Activated B cell treated with CpG ODN at 0.5 μM for 24 hours (primary cell): ENCODE data around the gene WWP2. TPM values are rescaled to one million over a fixed set of nuclear protein-coding genes. Genes with fewer than 3 reads are reported as not detected.

ENCODE experiments used
- ATAC-seq: fragments of 200-7000 bp; cut with Tn5 transposase; one replicate; pipeline ENCODE4 v1.10.0; 2021; ENCODE audit warnings: low read depth, mild to moderate bottlenecking, moderate library complexity
- CTCF ChIA-PET: fragments of 350-600 bp; sonication (Branson Sonifier 250); formaldehyde crosslinking; loops from one replicate; lab custom pipeline; 2021; ENCODE audit warnings: antibody characterized with exemption; lab: Charles Lee
- POLR2A ChIA-PET: fragments of 350-600 bp; sonication (Branson Sonifier 250); formaldehyde crosslinking; loops from one replicate; lab custom pipeline; 2021; ENCODE audit warnings: antibody characterized with exemption; lab: Charles Lee
- DNase-seq: peaks from one replicate; pipeline ENCODE4 v3.0.0; 2022
- H3K27ac Mint-ChIP-seq: one replicate; pipeline ENCODE4 v1.8.0; 2020; ENCODE audit warnings: mixed read lengths
- H3K27me3 Mint-ChIP-seq: one replicate; pipeline ENCODE4 v1.8.0; 2021; ENCODE audit warnings: mixed read lengths
- H3K36me3 Mint-ChIP-seq: one replicate; pipeline ENCODE4 v1.8.0; 2021; ENCODE audit warnings: low read depth, mixed read lengths
- H3K4me1 Mint-ChIP-seq: one replicate; pipeline ENCODE4 v1.8.0; 2021; ENCODE audit warnings: mixed read lengths
- H3K4me3 Mint-ChIP-seq: one replicate; pipeline ENCODE4 v1.8.0; 2020; ENCODE audit warnings: mild to moderate bottlenecking, mixed read lengths
- H3K9me3 Mint-ChIP-seq: one replicate; pipeline ENCODE4 v1.8.0; 2020; ENCODE audit warnings: mixed read lengths
- CTCF ChIP-seq: fragments of 200-600 bp; IDR thresholded peaks from one replicate; pipeline ENCODE4 v1.8.0; 2022; ENCODE audit warnings: antibody characterized with exemption, mild to moderate bottlenecking
- intact Hi-C: fragments of 100-400 bp; cut with micrococcal nuclease; formaldehyde crosslinking; loops from one replicate; pipeline ENCODE4 v1.15.1; 2024
- total RNA-seq: library from RNA; stranded (reverse); gene quantifications from 2 replicates; pipeline ENCODE4 v1.2.3, GENCODE V29; 2022

The WWP2 gene
- total RNA-seq, 1 donor from 2014 or later: 80.8 TPM

- ATAC-seq (no peak), DNase-seq (no peak)
- no peaks in the 10 kb centered on the region for H3K9me3 Mint-ChIP-seq
- ChIA-PET POLR2A (interaction anchor here (1.7 to 3.5 kb wide), 3 partner anchors 9 to 37 kb away, joined by 8 to 25 read pairs (median 15); partner anchors contain the start of genes NOB1 and NQO1), CTCF (interaction anchor here (1.1 kb wide), 1 partner anchor 9 kb away, joined by 3 read pairs; the partner anchor contains the start of gene NOB1)
- H3K27me3 Mint-ChIP-seq: no peaks in the 10 kb centered on the region
- intact Hi-C loops: loop anchor here (5.0 to 10.0 kb wide), 2 partner anchors 196 to 629 kb away; partner anchors contain the start of genes CHTF8, NFAT5 and UTP4
- peaks cover 12% of the 10 kb centered on the region for H3K36me3 Mint-ChIP-seq
- H3K4me1 Mint-ChIP-seq: peaks cover 44% of the 10 kb centered on the region
- peak overlapping the region; percentile 96 for H3K27ac Mint-ChIP-seq
- no peak for TF ChIP-seq CTCF
- peak overlapping the region; percentile 90 for H3K4me3 Mint-ChIP-seq
Measured at GRCh38 chr16:69763599-69763942, 1.4 kb downstream of the WWP2 start.

GRCh38 chr16:69767459-69768229 lies 5.5 kb downstream of the WWP2 start:
- no peak for ATAC-seq

DNA sequence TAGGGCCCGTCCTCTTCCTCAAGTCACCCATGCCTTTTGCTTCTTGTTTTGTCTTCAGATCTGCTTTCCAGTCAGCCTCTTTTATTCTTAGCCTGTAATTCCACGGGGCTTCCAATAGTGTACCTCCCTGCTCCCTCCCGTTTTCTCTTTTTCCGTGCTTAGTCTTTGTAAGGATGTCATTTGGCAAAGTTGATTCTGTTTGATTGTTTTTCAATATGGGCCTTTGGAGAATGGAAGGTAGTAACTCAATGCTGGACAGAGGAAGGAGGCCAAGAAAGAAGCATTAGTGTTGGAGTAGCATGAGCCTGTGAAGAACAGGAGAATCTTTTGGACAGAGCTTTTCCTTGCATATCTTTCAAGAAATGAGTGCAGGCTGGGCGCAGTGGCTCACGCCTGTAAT lies 6.5 kb downstream of the WWP2 start:
- POLR2A ChIA-PET: no interaction called here
- H3K27me3 Mint-ChIP-seq: no peaks in the 10 kb centered on the region

More at GRCh38 chr16:69767459-69768229, 5.5 kb downstream of the WWP2 start:
- no peaks in the 10 kb centered on the region for H3K27me3 Mint-ChIP-seq
- H3K27ac Mint-ChIP-seq: no peak overlapping the region
- H3K4me3 Mint-ChIP-seq: no peak overlapping the region
- DNase-seq: no peak
- H3K9me3 Mint-ChIP-seq: no peaks in the 10 kb centered on the region
- POLR2A ChIA-PET: no interaction called here
- H3K4me1 Mint-ChIP-seq: peaks cover 67% of the 10 kb centered on the region
- TF ChIP-seq CTCF: no peak
- peaks cover 11% of the 10 kb centered on the region for H3K36me3 Mint-ChIP-seq
- intact Hi-C loops: loop anchor here (10.0 kb wide), 1 partner anchor 633 kb away; the partner anchor contains the start of genes CHTF8 and UTP4
- CTCF ChIA-PET: no interaction called here

DNA sequence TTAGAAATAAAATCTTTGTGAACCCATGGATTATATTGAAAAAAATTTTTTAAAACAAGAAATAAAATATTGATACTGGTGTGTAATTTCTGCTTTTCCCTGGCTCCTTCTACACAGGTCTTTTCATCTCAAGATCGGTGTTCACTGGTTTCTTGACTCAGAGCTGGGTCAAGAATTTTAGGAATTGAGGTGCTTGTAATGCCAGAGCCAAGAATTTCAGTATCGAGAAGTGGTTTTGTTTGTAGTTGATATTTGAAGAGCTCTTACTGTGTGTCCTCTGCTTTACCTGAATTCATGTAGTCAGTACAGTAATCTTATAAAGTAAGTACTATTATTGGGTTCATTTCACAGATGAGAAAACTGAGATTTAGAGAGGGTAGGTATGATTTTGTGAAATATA lies 7.3 kb downstream of the WWP2 start:
- Mint-ChIP-seq H3K4me3 (no peak overlapping the region), H3K27me3 (no peaks in the 10 kb centered on the region), H3K27ac (no peak overlapping the region), H3K9me3 (no peaks in the 10 kb centered on the region), H3K36me3 (peaks cover 9% of the 10 kb centered on the region), H3K4me1 (peaks cover 71% of the 10 kb centered on the region)
- no peak for DNase-seq
- intact Hi-C loops: loop anchor here (10.0 kb wide), 1 partner anchor 635 kb away; the partner anchor contains the start of genes CHTF8 and UTP4
- CTCF ChIA-PET: interaction anchor here (3.0 kb wide), 1 partner anchor 15 kb away, joined by 9 read pairs; the partner anchor contains the start of gene NOB1
- no peak for ATAC-seq
- POLR2A ChIA-PET: interaction anchor here (0.6 to 4.0 kb wide), 3 partner anchors 15 to 414 kb away, joined by 3 to 23 read pairs (median 6); partner anchors contain the start of gene NOB1
- no peak for TF ChIP-seq CTCF

More for the DNA sequence above, 6.5 kb downstream of the WWP2 start:
- no peak for DNase-seq
- H3K27ac Mint-ChIP-seq: peak overlapping the region; percentile 2
- intact Hi-C loops: loop anchor here (10.0 kb wide), 1 partner anchor 634 kb away; the partner anchor contains the start of genes CHTF8 and UTP4
- H3K36me3 Mint-ChIP-seq: peaks cover 5% of the 10 kb centered on the region
- ATAC-seq: no peak
- CTCF ChIA-PET: interaction anchor here (3.0 kb wide), 1 partner anchor 14 kb away, joined by 9 read pairs; the partner anchor contains the start of gene NOB1
- no peaks in the 10 kb centered on the region for H3K9me3 Mint-ChIP-seq
- peaks cover 68% of the 10 kb centered on the region for H3K4me1 Mint-ChIP-seq
- no peak overlapping the region for H3K4me3 Mint-ChIP-seq
- no peak for TF ChIP-seq CTCF

GRCh38 chr16:69771651-69771967 lies 9.5 kb downstream of the WWP2 start:
- no peak for TF ChIP-seq CTCF
- Mint-ChIP-seq H3K27me3 (no peaks in the 10 kb centered on the region), H3K9me3 (peaks cover 13% of the 10 kb centered on the region), H3K27ac (no peak overlapping the region), H3K36me3 (peaks cover 22% of the 10 kb centered on the region), H3K4me3 (no peak overlapping the region), H3K4me1 (peaks cover 67% of the 10 kb centered on the region)
- DNase-seq: no peak
- POLR2A ChIA-PET: interaction anchor here (0.9 to 4.0 kb wide), 4 partner anchors 9 to 101 kb away, joined by 7 to 23 read pairs (median 11); partner anchors contain the start of genes NOB1 and WWP2
- CTCF ChIA-PET: no interaction called here
- ATAC-seq: no peak
- intact Hi-C loops: no loop called here
